Nephron (organoid): Measurements from ENCODE around the gene HOATZ.

Experiments used
- H3K27ac Mint-ChIP-seq, 3 experiments: 2 replicates each; pipeline ENCODE4 v1.8.0; 2020; ENCODE audit warnings: mixed read lengths in 3 of 3, mild to moderate bottlenecking in 2 of 3, moderate library complexity in 1 of 3
- H3K27me3 Mint-ChIP-seq: 2 replicates; pipeline ENCODE4 v1.8.0; 2021; ENCODE audit warnings: low read depth, mild to moderate bottlenecking, moderate library complexity, mixed read lengths
- H3K36me3 Mint-ChIP-seq: 2 replicates; pipeline ENCODE4 v1.8.0; 2020; ENCODE audit warnings: low read depth, mixed read lengths
- H3K4me1 Mint-ChIP-seq: 2 replicates; pipeline ENCODE4 v1.8.0; 2020; ENCODE audit warnings: mixed read lengths
- H3K4me3 Mint-ChIP-seq, 3 experiments: 2 replicates each; pipeline ENCODE4 v1.8.0; 2020; ENCODE audit warnings: mild to moderate bottlenecking in 3 of 3, mixed read lengths in 3 of 3, moderate library complexity in 2 of 3
- H3K9me3 Mint-ChIP-seq: 2 replicates; pipeline ENCODE4 v1.8.0; 2020; ENCODE audit warnings: mixed read lengths
- CTCF ChIP-seq, 3 experiments: fragments of 200-600 bp; sonication (generic); IDR thresholded peaks; one replicate each; pipeline ENCODE4 v1.5.0; 2021; ENCODE audit warnings: antibody characterized with exemption in 3 of 3; ENCODE audit not compliant: unreplicated experiment in 3 of 3

Gene HOATZ

DNA sequence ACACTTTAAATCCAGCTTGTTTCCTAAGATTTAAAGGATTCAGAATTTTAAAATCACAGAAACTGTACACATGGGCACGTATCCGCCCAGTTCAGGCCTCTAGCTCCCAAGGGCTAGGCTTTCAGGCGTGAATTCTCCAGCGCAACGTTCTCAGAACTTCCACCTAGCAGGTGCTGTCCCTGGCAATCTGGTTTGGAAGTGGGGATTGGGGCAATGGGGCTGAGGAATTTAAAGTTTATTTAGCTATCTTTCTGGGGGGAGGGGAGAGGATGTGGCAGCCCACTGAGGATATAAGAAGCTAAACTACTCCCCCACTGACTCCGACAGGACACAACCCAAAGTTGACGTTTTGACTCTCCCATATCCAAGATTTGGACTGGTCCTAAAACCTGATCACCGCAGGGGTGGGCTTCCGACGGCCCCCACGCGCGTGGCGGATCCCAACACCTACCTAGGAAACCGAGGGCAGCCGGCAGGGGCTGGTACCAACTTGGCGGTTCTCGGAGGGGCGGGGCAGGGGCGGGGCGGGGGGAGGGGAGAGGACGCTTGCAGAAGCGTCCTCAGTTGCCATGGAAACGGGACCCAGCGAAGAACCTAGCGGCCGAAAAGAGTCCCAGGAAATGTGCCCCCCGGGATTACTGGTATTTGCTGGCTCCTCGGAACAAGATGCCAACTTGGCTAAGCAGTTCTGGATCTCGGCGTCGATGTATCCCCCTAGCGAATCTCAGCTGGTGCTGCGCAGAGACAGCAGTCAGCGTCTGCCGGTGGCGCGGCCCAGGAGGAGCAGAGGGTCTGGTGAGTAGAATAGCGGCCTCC lies at the start of gene HOATZ:
Gene HOATZ (plus strand): TSS at position 563 of the 816 bp plus-strand sequence. CDS start 7 bp downstream, at position 570.
- Mint-ChIP-seq H3K4me1 (peaks cover 5% of the 10 kb centered on the region), H3K4me3 (peak within 1 kb of the TSS; percentile 55 to 73 (median 68)), H3K9me3 (no peaks in the 10 kb centered on the region), H3K27me3 (peaks cover 64% of the 10 kb centered on the region), H3K27ac (no peak within 1 kb of the TSS), H3K36me3 (no peaks in the 10 kb centered on the region)
- TF ChIP-seq CTCF (IDR thresholded peaks at IDR 0.05; ENCODE audit: unreplicated experiment in 3 of 3): peak in 1 of 3 experiments; percentile 14

GRCh38 chr11:111465400-111465799 lies 49.2 kb upstream of the HOATZ start:
- H3K4me3 Mint-ChIP-seq: no peak overlapping the region
- H3K27me3 Mint-ChIP-seq: peaks cover 64% of the 10 kb centered on the region
- H3K36me3 Mint-ChIP-seq: no peaks in the 10 kb centered on the region
- TF ChIP-seq CTCF (IDR thresholded peaks at IDR 0.05; ENCODE audit: unreplicated experiment in 3 of 3): no peak
- no peak overlapping the region for H3K27ac Mint-ChIP-seq
- no peaks in the 10 kb centered on the region for H3K9me3 Mint-ChIP-seq
- peaks cover 10% of the 10 kb centered on the region for H3K4me1 Mint-ChIP-seq

DNA sequence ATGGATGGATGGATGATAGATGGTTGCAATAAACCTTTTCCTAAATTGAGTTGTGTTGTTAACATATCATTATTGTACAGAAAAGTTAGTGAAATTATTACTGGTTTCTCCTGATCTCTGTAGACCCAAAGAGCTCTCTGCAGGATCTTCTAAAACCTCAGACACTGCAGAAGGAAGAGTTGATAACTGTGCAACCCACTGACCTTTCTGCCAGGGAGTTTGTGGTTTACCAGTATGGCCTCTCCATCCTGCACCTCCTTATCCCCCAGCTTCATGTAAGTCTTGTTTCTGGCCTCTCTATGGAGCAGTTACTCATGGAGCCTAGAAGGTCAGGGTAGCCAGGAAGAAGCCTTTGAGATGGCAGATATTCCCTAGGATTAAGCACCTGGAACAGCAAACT lies 48.0 kb upstream of the HOATZ start:
- Mint-ChIP-seq H3K4me1 (no peaks in the 10 kb centered on the region), H3K36me3 (no peaks in the 10 kb centered on the region), H3K27ac (no peak overlapping the region), H3K9me3 (no peaks in the 10 kb centered on the region), H3K4me3 (no peak overlapping the region), H3K27me3 (peaks cover 53% of the 10 kb centered on the region)
- no peak for TF ChIP-seq CTCF (IDR thresholded peaks at IDR 0.05; ENCODE audit: unreplicated experiment in 3 of 3)

- Mint-ChIP-seq H3K36me3 (no peaks in the 10 kb centered on the region), H3K9me3 (peaks cover 4% of the 10 kb centered on the region), H3K4me3 (no peak overlapping the region), H3K27me3 (peaks cover 36% of the 10 kb centered on the region), H3K27ac (no peak overlapping the region), H3K4me1 (no peaks in the 10 kb centered on the region)
- TF ChIP-seq CTCF (IDR thresholded peaks at IDR 0.05; ENCODE audit: unreplicated experiment in 3 of 3): no peak
These were observed 45.4 kb upstream of the HOATZ start for GRCh38 chr11:111469200-111469599.

- H3K4me3 Mint-ChIP-seq: no peak overlapping the region
- no peak for TF ChIP-seq CTCF (IDR thresholded peaks at IDR 0.05; ENCODE audit: unreplicated experiment in 3 of 3)
- peaks cover 8% of the 10 kb centered on the region for H3K4me1 Mint-ChIP-seq
- H3K9me3 Mint-ChIP-seq: peaks cover 8% of the 10 kb centered on the region
- H3K27me3 Mint-ChIP-seq: peaks cover 16% of the 10 kb centered on the region
- H3K27ac Mint-ChIP-seq: no peak overlapping the region
- H3K36me3 Mint-ChIP-seq: no peaks in the 10 kb centered on the region
These were observed 42.4 kb upstream of the HOATZ start for GRCh38 chr11:111472228-111472627.

- Mint-ChIP-seq H3K36me3 (no peaks in the 10 kb centered on the region), H3K27me3 (peaks cover 8% of the 10 kb centered on the region), H3K4me1 (peaks cover 12% of the 10 kb centered on the region), H3K9me3 (peaks cover 19% of the 10 kb centered on the region), H3K4me3 (no peak overlapping the region), H3K27ac (no peak overlapping the region)
- no peak for TF ChIP-seq CTCF (IDR thresholded peaks at IDR 0.05; ENCODE audit: unreplicated experiment in 3 of 3)
These were observed 40.1 kb upstream of the HOATZ start for GRCh38 chr11:111474432-111474831.
